ENCODE measurements around the gene RAC2.
"Not testable (repeated sequence)": the region's sequence is repeated elsewhere in the genome, so short reads cannot be mapped to it uniquely, and the experiment has no call there.

The RAC2 gene

GRCh38 chr22:37202716-37203115 lies 41.4 kb downstream of the RAC2 start:
- H3K79me2 ChIP-seq (ENCODE audit: insufficient read depth, low read depth), result no peaks in the 10 kb centered on the region; the same call in 1 of the 2 replicates
- no peak for TF ChIP-seq CTCF (conservative IDR thresholded peaks at IDR 0.05; ENCODE audit: low read depth, low read length)
- H4K20me1 ChIP-seq (ENCODE audit: insufficient read depth), result no peaks in the 10 kb centered on the region
- no peak overlapping the region for H3K4me2 ChIP-seq
- H3K4me3 ChIP-seq (IDR thresholded peaks at IDR 0.05; ENCODE audit: insufficient read depth, low read depth, low read length), result no peak overlapping the region
- no peaks in the 10 kb centered on the region for H3K36me3 ChIP-seq (ENCODE audit: insufficient read depth)
- no peak overlapping the region for H2AFZ ChIP-seq (ENCODE audit: low read depth)
- no peaks in the 10 kb centered on the region for H3K27me3 ChIP-seq (ENCODE audit: insufficient read depth, low read depth)
- H3K4me1 ChIP-seq (ENCODE audit: low read depth, poor library complexity, severe bottlenecking), result peaks cover 25% of the 10 kb centered on the region
- H3K9ac ChIP-seq, result no peak overlapping the region
- H3K27ac ChIP-seq, result no peak overlapping the region

- no peak for TF ChIP-seq CTCF (conservative IDR thresholded peaks at IDR 0.05; ENCODE audit: low read depth, low read length)
- H3K27me3 ChIP-seq (ENCODE audit: insufficient read depth, low read depth), result no peaks in the 10 kb centered on the region
- no peak overlapping the region for H3K9ac ChIP-seq
- peaks cover 27% of the 10 kb centered on the region for H3K4me1 ChIP-seq (ENCODE audit: low read depth, poor library complexity, severe bottlenecking)
- no peak overlapping the region for H2AFZ ChIP-seq (ENCODE audit: low read depth)
- no peaks in the 10 kb centered on the region; the same call in 1 of the 2 replicates for H3K79me2 ChIP-seq (ENCODE audit: insufficient read depth, low read depth)
- H3K4me2 ChIP-seq, result no peak overlapping the region
- no peak overlapping the region for H3K4me3 ChIP-seq (IDR thresholded peaks at IDR 0.05; ENCODE audit: insufficient read depth, low read depth, low read length)
- H3K36me3 ChIP-seq (ENCODE audit: insufficient read depth), result no peaks in the 10 kb centered on the region
- no peak overlapping the region for H3K27ac ChIP-seq
- H4K20me1 ChIP-seq (ENCODE audit: insufficient read depth), result no peaks in the 10 kb centered on the region
These were observed 42.0 kb downstream of the RAC2 start for GRCh38 chr22:37202001-37202555.

GRCh38 chr22:37201443-37201820 lies 42.6 kb downstream of the RAC2 start:
- H3K4me2 ChIP-seq; H4K20me1 ChIP-seq (ENCODE audit: insufficient read depth); H3K79me2 ChIP-seq (ENCODE audit: insufficient read depth, low read depth); H3K4me3 ChIP-seq (IDR thresholded peaks at IDR 0.05; ENCODE audit: insufficient read depth, low read depth, low read length); H3K27me3 ChIP-seq (ENCODE audit: insufficient read depth, low read depth); H3K9ac ChIP-seq; H3K27ac ChIP-seq; H3K36me3 ChIP-seq (ENCODE audit: insufficient read depth); H2AFZ ChIP-seq (ENCODE audit: low read depth): not testable (repeated sequence)
- H3K4me1 ChIP-seq (ENCODE audit: low read depth, poor library complexity, severe bottlenecking), result peaks cover 27% of the 10 kb centered on the region

GRCh38 chr22:37199760-37200108 lies 44.3 kb downstream of the RAC2 start:
- Histone ChIP-seq H3K4me1 (ENCODE audit: low read depth, poor library complexity, severe bottlenecking) (peaks cover 28% of the 10 kb centered on the region), H3K9ac (no peak overlapping the region), H3K27me3 (ENCODE audit: insufficient read depth, low read depth) (no peaks in the 10 kb centered on the region), H4K20me1 (ENCODE audit: insufficient read depth) (no peaks in the 10 kb centered on the region), H3K4me2 (peak overlapping the region; percentile 19; the same call in 1 of the 2 replicates), H3K79me2 (ENCODE audit: insufficient read depth, low read depth) (no peaks in the 10 kb centered on the region; the same call in 1 of the 2 replicates), H3K27ac (no peak overlapping the region), H2AFZ (ENCODE audit: low read depth) (peak overlapping the region; percentile 85; the same call in 1 of the 2 replicates), H3K4me3 (IDR thresholded peaks at IDR 0.05; ENCODE audit: insufficient read depth, low read depth, low read length) (no peak overlapping the region), H3K36me3 (ENCODE audit: insufficient read depth) (no peaks in the 10 kb centered on the region)
- TF ChIP-seq CTCF (conservative IDR thresholded peaks at IDR 0.05; ENCODE audit: low read depth, low read length), result peak; percentile 6; the same call in 1 of the 2 replicates

GRCh38 chr22:37199103-37199759 lies 44.8 kb downstream of the RAC2 start:
- H3K27me3 ChIP-seq (ENCODE audit: insufficient read depth, low read depth), result no peaks in the 10 kb centered on the region
- TF ChIP-seq CTCF (conservative IDR thresholded peaks at IDR 0.05; ENCODE audit: low read depth, low read length), result peak; percentile 54
- peak overlapping the region; percentile 86 for H3K9ac ChIP-seq
- H3K4me3 ChIP-seq (IDR thresholded peaks at IDR 0.05; ENCODE audit: insufficient read depth, low read depth, low read length), result no peak overlapping the region
- H2AFZ ChIP-seq (ENCODE audit: low read depth), result peak overlapping the region; percentile 85
- no peaks in the 10 kb centered on the region for H4K20me1 ChIP-seq (ENCODE audit: insufficient read depth)
- H3K4me2 ChIP-seq, result peak overlapping the region; percentile 89
- peaks cover 33% of the 10 kb centered on the region for H3K4me1 ChIP-seq (ENCODE audit: low read depth, poor library complexity, severe bottlenecking)
- H3K27ac ChIP-seq, result peak overlapping the region; percentile 87
- H3K79me2 ChIP-seq (ENCODE audit: insufficient read depth, low read depth), result no peaks in the 10 kb centered on the region; the same call in 1 of the 2 replicates
- H3K36me3 ChIP-seq (ENCODE audit: insufficient read depth), result no peaks in the 10 kb centered on the region

Measured in KMS-11 (cell line).